ENCODE results near the gene ALDH4A1.

The ALDH4A1 gene

DNA sequence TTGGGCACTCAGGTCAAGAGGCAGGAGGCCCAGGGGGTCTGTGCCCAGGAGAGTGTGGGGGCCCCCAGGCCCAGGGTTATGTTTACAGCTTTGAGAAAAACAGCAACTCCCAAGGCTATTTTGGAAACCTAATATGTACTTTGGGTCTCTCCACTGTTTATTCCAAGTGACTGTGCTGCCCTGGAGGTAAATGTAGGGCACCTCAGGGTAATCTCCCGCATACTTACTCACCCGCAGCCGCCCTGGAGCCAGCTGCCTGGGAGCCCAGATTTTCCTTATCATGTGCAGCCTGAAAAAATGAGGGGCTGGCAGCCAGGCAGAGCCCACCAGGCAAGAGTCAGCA is 34.1 kb upstream of the ALDH4A1 start:
- peaks cover 12% of the 10 kb centered on the region for H3K36me3 Mint-ChIP-seq (ENCODE audit: insufficient read depth)
- H3K9me3 Mint-ChIP-seq = no peaks in the 10 kb centered on the region
- H3K4me3 Mint-ChIP-seq = no peak overlapping the region
- no peaks in the 10 kb centered on the region for H3K27me3 Mint-ChIP-seq
- DNase-seq (ENCODE audit: low spot score in 2 of 2) (no peak), ATAC-seq (replicated peaks; ENCODE audit: extremely low read depth, poor library complexity, severe bottlenecking) (no peak)
- peaks cover 73% of the 10 kb centered on the region for H3K4me1 Mint-ChIP-seq
- H3K27ac Mint-ChIP-seq (ENCODE audit: low read depth) = peak overlapping the region; percentile 77

DNA sequence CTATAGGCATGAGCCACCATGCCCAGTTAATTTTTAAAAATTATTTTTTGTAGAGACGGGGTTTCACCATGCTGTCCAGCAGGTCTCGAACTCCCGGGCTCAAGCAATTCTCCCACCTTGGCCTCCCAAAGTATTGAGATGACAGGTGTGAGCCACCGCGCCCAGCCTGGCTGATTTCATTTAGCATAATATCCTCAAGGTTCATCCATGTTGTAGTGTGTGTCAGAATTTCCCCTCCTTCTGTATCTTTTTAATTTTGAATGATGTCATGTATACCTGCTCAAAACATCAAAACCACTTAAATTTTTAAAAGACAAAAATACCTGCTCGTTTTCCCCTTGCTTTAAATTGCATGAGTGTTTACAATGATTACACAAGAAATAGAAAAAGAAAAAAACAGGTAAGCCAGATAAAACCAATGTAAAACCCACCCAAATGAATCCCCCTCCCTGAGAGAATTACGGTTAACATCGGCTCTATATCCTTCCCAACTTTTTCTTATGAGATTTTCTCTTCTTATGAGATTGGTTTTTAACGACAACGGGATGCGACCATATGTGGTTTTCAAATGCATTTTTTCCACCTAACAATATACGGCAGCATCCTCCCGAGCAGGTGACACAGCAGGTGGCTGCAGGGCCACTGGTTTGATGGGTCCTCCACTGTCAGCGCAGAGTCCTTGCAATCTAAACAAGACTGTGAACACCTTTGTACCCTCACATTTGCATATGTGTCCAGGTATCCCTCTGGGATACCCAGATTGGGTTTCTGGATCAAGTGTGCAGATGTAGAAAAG is 32.0 kb upstream of the ALDH4A1 start:
- H3K27me3 Mint-ChIP-seq = no peaks in the 10 kb centered on the region
- DNase-seq (ENCODE audit: low spot score in 2 of 2) (no peak), ATAC-seq (replicated peaks; ENCODE audit: extremely low read depth, poor library complexity, severe bottlenecking) (no peak)
- H3K36me3 Mint-ChIP-seq (ENCODE audit: insufficient read depth) = peaks cover 16% of the 10 kb centered on the region
- H3K27ac Mint-ChIP-seq (ENCODE audit: low read depth) = no peak overlapping the region
- no peaks in the 10 kb centered on the region for H3K9me3 Mint-ChIP-seq
- H3K4me1 Mint-ChIP-seq = peaks cover 73% of the 10 kb centered on the region
- H3K4me3 Mint-ChIP-seq = no peak overlapping the region

DNA sequence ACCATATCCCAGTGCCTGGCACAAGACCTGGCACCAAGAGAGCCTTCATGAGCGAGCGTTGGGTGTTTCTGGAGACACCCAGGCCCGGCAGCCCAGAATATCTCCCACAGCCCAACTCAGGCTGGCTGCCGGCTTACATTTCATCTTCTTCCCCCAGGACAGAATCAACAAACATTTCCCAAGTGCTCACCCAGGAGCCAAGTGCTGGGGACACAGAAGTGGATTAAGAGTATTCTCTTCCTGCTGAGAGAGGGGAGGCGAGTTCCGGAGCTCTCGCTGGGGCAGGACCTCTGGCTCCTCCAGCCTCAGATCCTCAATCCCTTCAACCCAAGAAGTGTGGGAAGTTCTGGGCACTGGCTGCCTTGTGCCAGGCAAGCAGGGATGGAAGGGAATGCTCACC is 30.5 kb upstream of the ALDH4A1 start:
- ATAC-seq (replicated peaks; ENCODE audit: extremely low read depth, poor library complexity, severe bottlenecking) (no peak), DNase-seq (ENCODE audit: low spot score in 2 of 2) (no peak)
- peaks cover 81% of the 10 kb centered on the region for H3K4me1 Mint-ChIP-seq
- no peaks in the 10 kb centered on the region for H3K27me3 Mint-ChIP-seq
- H3K36me3 Mint-ChIP-seq (ENCODE audit: insufficient read depth) = peaks cover 20% of the 10 kb centered on the region
- peak overlapping the region; percentile 80 for H3K27ac Mint-ChIP-seq (ENCODE audit: low read depth)
- H3K4me3 Mint-ChIP-seq = peak overlapping the region; percentile 21
- H3K9me3 Mint-ChIP-seq = no peaks in the 10 kb centered on the region

DNA sequence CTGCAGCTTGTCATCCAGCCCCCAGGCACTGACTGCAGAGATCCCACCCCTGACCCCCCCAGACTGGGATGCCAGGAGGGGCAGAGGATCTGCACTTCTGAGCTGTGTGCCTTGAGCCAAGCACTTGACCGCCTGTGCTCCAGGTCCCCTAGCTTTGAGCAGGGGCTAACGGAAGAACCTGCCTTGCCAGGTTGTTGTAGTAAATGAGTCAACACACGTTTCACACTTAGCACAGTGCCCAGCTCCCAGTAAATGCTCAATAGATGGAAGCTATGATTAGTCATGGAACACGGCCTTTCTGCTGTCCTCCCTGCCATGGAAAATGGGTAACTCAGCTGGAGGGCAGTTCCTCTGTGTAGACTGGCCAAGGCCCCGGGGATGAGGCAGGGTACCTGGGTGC is 30.0 kb upstream of the ALDH4A1 start:
- Mint-ChIP-seq H3K4me3 (peak overlapping the region; percentile 21), H3K27ac (ENCODE audit: low read depth) (peak overlapping the region; percentile 80), H3K9me3 (no peaks in the 10 kb centered on the region), H3K27me3 (no peaks in the 10 kb centered on the region), H3K4me1 (peaks cover 86% of the 10 kb centered on the region), H3K36me3 (ENCODE audit: insufficient read depth) (peaks cover 20% of the 10 kb centered on the region)
- ATAC-seq (replicated peaks; ENCODE audit: extremely low read depth, poor library complexity, severe bottlenecking) = no peak
- DNase-seq (ENCODE audit: low spot score in 2 of 2) = no peak

DNA sequence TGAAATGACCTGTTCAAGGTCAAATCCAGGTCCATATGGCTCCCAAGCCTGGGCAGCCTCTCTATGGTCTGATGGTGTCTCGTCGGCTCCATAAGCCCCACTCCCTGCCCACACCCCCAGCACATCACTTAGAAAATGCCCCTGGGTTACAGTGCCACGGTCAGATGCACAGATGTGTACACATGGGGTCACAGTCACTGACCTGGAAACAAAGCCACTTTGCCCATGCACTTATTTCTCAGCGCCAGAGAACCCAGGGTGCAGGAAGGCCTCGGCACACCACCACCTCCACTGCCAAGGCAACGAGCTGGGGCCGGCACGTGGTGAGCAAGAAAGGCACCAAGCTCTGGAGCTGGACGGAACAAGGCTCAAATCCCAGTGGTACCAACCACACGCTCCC is 29.4 kb upstream of the ALDH4A1 start:
- peaks cover 87% of the 10 kb centered on the region for H3K4me1 Mint-ChIP-seq
- H3K36me3 Mint-ChIP-seq (ENCODE audit: insufficient read depth) = peaks cover 22% of the 10 kb centered on the region
- peak overlapping the region; percentile 21 for H3K4me3 Mint-ChIP-seq
- no peaks in the 10 kb centered on the region for H3K9me3 Mint-ChIP-seq
- ATAC-seq (replicated peaks; ENCODE audit: extremely low read depth, poor library complexity, severe bottlenecking) = no peak
- DNase-seq (ENCODE audit: low spot score in 2 of 2) = no peak
- H3K27me3 Mint-ChIP-seq = no peaks in the 10 kb centered on the region
- peak overlapping the region; percentile 80 for H3K27ac Mint-ChIP-seq (ENCODE audit: low read depth)

DNA sequence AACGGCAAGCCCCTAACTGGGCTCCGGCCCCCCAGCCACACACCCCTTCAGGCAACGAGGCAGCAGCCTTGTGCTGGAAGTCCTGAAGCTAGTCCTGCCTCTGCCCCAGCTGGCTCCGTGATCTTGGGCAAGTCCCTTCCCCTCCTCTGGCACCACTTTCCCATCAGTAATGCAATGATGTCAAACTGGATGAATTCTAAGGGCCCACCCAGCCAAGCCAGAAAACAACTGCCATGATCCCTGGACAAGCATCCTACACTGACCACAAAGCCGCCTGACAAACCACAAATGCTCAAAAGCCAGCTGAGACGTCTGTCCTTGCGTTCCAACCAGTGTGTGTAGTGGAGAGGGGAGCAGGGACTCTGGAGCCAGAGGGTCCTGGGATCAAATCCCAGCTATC is 27.3 kb upstream of the ALDH4A1 start:
- no peak overlapping the region for H3K27ac Mint-ChIP-seq (ENCODE audit: low read depth)
- peaks cover 81% of the 10 kb centered on the region for H3K4me1 Mint-ChIP-seq

DNA sequence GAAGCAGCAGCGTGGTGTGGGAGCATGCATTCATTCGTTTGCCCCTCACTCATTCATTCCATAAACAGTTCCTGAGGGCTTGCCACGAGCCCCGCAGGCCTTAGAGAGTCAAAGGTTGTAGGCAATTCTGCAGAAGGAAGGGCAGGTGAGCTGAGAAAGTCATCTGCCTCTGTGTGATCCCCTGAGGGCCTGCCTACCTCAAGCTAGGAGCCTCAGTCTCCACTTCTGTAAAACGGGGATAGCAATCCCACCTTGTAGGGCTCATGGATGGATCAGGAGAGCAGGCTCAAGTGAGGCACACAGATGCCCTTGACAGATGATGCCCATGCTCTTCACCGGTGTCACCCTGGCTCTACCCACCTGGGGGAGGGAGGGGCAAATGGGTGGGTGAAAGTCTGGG is 26.6 kb upstream of the ALDH4A1 start:
- Mint-ChIP-seq H3K27me3 (no peaks in the 10 kb centered on the region), H3K9me3 (peaks cover 5% of the 10 kb centered on the region), H3K27ac (ENCODE audit: low read depth) (no peak overlapping the region), H3K36me3 (ENCODE audit: insufficient read depth) (peaks cover 24% of the 10 kb centered on the region), H3K4me1 (peaks cover 83% of the 10 kb centered on the region), H3K4me3 (peak overlapping the region; percentile 78)
- DNase-seq (ENCODE audit: low spot score in 2 of 2) (no peak), ATAC-seq (replicated peaks; ENCODE audit: extremely low read depth, poor library complexity, severe bottlenecking) (no peak)

More for the DNA sequence above, 27.3 kb upstream of the ALDH4A1 start:
- H3K9me3 Mint-ChIP-seq = peaks cover 5% of the 10 kb centered on the region
- no peaks in the 10 kb centered on the region for H3K27me3 Mint-ChIP-seq
- no peak for ATAC-seq (replicated peaks; ENCODE audit: extremely low read depth, poor library complexity, severe bottlenecking)
- no peak for DNase-seq (ENCODE audit: low spot score in 2 of 2)
- H3K4me3 Mint-ChIP-seq = peak overlapping the region; percentile 28
- H3K36me3 Mint-ChIP-seq (ENCODE audit: insufficient read depth) = peaks cover 26% of the 10 kb centered on the region

DNA sequence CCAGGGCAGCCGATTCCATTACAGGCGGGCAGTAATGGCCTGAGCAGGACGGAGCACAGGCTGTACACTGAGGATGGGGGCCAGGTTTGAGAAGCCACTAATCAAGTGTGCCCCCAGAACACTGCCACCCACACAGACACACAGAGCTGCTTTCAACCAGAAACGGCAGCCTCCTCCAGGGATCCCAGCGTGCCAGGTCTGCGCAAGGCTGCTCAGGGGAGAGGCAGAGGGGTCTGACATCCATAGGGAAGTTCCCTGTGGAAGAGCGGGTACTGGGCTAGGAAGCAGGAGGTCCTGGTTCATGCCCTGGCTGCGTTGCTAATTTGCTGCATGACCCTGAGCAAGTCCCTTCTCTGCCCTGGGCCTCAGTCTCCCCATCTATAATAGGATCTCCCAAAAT is 26.1 kb upstream of the ALDH4A1 start:
- Mint-ChIP-seq H3K27me3 (no peaks in the 10 kb centered on the region), H3K4me1 (peaks cover 89% of the 10 kb centered on the region), H3K4me3 (peak overlapping the region; percentile 78), H3K27ac (ENCODE audit: low read depth) (peak overlapping the region; percentile 94), H3K36me3 (ENCODE audit: insufficient read depth) (peaks cover 26% of the 10 kb centered on the region), H3K9me3 (peaks cover 5% of the 10 kb centered on the region)
- DNase-seq (ENCODE audit: low spot score in 2 of 2) (no peak), ATAC-seq (replicated peaks; ENCODE audit: extremely low read depth, poor library complexity, severe bottlenecking) (no peak)

DNA sequence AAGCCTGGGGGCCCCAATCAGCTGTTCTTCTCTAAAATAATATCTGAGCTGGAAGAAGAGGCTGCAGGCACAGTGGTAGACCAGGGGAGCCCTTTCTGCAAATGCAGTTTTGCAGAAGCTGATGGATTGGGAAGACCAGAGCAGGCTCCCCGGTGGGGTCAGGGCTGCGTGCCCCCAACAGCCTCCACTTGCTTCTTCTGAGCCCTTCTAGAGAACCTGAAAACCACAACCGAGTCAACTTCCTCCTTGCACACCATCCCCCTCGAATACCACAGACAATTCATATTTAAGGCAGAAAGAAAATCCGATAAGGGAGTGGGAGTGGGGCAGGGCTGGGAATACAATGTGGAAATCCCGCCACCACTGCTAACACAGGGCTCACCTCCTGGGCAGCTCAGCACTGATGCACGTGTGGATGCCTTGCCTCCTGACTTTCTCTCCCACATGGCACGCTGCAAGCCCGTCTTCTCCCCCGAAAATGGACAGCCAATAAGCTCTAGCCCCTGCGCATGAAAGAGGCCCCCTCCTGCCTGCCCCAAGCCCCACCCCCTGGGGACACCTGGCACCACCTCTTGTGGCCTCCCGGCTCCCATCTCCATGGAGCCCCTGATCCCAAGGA is 25.4 kb upstream of the ALDH4A1 start:
- Mint-ChIP-seq H3K27me3 (no peaks in the 10 kb centered on the region), H3K4me1 (peaks cover 88% of the 10 kb centered on the region), H3K27ac (ENCODE audit: low read depth) (peak overlapping the region; percentile 94), H3K9me3 (peaks cover 5% of the 10 kb centered on the region), H3K36me3 (ENCODE audit: insufficient read depth) (peaks cover 25% of the 10 kb centered on the region), H3K4me3 (peak overlapping the region; percentile 78)
- DNase-seq (ENCODE audit: low spot score in 2 of 2) (peak in 1 of 2 donors; percentile 27), ATAC-seq (replicated peaks; ENCODE audit: extremely low read depth, poor library complexity, severe bottlenecking) (peak; percentile 54)

DNA sequence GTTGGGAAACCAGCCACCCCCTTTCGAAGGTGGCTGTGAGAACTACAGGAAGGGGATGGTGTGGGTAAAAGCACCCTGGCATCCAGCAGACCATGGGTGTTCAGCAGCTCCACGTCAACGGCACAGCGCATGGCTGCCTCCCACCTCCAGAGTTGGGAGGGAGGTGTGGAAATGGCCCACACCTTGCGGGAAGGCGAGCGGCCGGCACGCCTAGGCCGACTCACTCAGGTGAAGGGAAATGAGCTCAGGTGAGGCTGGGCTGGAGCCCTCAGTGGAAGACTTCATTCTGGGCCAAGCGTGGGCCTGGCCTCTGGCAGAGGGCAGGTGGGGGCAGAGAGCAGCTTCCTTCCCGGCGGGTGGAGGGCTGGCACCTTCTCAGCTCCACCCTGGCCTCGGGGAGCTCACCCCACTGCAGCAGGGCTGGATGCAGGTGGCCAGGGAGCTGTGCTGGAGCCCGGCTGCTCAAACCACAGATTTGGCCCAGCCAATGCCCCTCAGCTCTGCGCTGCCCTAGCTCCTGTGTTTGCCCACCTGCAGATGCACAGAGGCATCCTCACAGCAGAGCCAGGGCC is 24.8 kb upstream of the ALDH4A1 start:
- Mint-ChIP-seq H3K4me3 (peak overlapping the region; percentile 78), H3K4me1 (peaks cover 88% of the 10 kb centered on the region), H3K27me3 (no peaks in the 10 kb centered on the region), H3K36me3 (ENCODE audit: insufficient read depth) (peaks cover 26% of the 10 kb centered on the region), H3K9me3 (peaks cover 5% of the 10 kb centered on the region), H3K27ac (ENCODE audit: low read depth) (peak overlapping the region; percentile 94)
- ATAC-seq (replicated peaks; ENCODE audit: extremely low read depth, poor library complexity, severe bottlenecking) = peak; percentile 37
- no peak for DNase-seq (ENCODE audit: low spot score in 2 of 2)

DNA sequence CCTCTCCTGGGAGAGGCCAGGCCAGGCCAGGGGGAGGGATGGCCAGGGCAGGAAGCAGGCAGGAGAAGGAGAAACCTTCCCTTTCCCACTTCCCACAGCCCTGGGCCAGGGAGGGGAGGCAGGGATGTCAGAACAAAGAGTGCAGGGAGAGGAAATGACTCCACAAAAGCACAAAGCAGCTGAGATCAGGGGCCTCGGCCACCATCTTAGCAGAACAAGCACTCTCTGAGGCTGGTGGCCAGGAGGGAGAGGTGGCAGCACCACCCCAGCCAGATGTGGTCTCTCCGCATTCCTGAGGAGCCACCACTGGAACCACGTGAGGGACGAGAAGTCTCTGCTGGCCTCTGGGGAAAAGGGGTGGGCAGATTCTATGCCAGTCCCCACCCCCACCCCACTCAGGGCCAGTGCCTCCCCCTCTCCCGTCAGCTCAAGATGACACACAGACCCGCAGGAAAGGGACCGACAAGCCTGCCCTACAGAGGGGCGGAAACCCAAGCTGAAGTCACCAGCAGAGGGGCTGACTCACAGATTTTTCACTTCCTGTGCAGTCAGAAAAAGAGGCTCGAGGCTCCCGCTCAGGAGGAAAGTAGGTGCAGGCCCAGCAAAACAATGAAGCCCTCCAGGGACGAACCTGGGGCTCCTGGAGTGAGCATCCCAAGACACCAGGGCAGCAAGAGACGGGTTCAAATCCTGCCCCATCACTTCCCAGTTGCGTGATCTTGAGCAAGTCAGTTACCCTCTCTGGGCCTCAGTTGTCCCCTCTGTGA is 24.1 kb upstream of the ALDH4A1 start:
- peaks cover 26% of the 10 kb centered on the region for H3K36me3 Mint-ChIP-seq (ENCODE audit: insufficient read depth)
- DNase-seq (ENCODE audit: low spot score in 2 of 2) (peak; percentile 45 to 73), ATAC-seq (replicated peaks; ENCODE audit: extremely low read depth, poor library complexity, severe bottlenecking) (peak; percentile 82)
- peaks cover 5% of the 10 kb centered on the region for H3K9me3 Mint-ChIP-seq
- H3K27me3 Mint-ChIP-seq = no peaks in the 10 kb centered on the region
- peak overlapping the region; percentile 78 for H3K4me3 Mint-ChIP-seq
- peak overlapping the region; percentile 94 for H3K27ac Mint-ChIP-seq (ENCODE audit: low read depth)
- H3K4me1 Mint-ChIP-seq = peaks cover 88% of the 10 kb centered on the region

DNA sequence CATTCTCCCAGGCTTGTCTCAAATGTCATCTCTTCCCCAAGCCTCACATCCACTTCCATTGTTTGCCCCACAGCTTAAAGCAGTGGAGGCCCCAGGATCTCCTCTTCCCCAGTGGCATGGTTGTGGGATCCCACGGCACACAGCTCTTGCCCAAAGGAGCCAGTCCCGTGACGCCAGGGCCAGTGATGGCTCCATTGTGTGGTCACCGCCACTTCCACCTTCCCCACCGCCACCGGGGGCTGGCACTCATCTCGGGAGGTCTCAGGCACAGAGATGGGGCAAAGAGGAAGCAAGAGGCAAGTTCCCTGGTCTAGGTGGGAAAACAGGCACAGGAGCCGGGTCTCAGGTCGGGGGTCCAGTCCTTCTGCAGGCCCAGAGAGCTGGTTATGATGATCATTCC is 22.9 kb upstream of the ALDH4A1 start:
- ATAC-seq (replicated peaks; ENCODE audit: extremely low read depth, poor library complexity, severe bottlenecking) = no peak
- Mint-ChIP-seq H3K27ac (ENCODE audit: low read depth) (peak overlapping the region; percentile 88), H3K9me3 (peaks cover 5% of the 10 kb centered on the region), H3K36me3 (ENCODE audit: insufficient read depth) (peaks cover 35% of the 10 kb centered on the region), H3K4me1 (peaks cover 78% of the 10 kb centered on the region), H3K27me3 (no peaks in the 10 kb centered on the region), H3K4me3 (peak overlapping the region; percentile 53)
- no peak for DNase-seq (ENCODE audit: low spot score in 2 of 2)
